ENCODE measurements around the gene P3H4.

The P3H4 gene

DNA sequence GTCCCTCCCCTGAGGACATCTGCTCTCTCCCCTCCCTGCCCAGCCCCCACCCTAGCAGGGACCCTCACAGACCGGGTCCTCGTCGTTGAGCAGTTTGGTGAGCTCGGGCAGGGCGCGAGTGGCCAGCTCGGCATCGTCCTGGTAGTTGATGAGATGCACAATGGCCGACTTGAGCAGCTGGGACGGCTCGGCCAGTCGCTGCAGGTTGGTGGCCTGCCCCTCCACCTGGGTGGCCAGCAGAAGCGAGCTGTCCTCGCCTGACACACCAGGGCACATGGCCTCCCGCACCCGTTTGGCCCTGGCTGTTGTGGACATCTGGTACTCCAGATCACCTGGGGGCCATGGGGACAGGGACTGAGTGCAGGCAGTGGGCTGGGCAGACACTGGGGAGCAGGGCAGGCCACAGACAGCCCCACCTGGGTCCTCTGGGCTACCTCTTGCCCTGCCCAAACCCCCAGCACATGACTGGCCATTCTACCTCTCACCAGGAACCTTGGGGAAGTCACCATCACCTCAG lies 42.3 kb downstream of the P3H4 start:
- no peak for DNase-seq

DNA sequence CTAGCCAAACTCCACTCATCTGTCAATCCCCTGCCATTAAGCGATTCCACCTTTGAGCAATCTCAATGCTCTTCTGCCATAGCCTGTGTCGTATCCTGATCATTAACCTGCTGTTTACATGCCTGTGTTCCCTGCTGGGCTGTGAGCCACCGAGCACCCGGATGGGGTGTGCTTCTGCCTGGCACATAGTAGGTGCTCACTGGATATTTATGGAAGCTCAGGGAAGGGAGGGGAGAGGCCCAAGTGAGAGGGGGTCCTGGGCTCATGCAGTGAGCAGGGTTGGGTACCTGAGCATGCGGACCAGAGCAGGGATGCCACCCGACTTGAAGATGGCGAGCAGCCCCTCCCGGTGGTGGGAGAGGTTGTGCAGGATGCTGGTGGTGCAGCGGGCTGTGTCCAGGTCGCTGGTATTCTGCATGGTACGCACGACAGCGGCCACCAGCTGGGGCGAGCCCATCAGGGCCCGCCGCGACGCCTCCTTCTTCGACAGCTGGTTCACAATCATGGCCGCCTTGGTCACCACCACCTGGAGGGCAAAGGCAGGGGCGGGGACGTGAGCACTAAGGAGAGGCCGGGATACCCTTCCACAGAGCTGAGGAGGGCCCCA lies 43.0 kb downstream of the P3H4 start:
- DNase-seq: no peak

DNA sequence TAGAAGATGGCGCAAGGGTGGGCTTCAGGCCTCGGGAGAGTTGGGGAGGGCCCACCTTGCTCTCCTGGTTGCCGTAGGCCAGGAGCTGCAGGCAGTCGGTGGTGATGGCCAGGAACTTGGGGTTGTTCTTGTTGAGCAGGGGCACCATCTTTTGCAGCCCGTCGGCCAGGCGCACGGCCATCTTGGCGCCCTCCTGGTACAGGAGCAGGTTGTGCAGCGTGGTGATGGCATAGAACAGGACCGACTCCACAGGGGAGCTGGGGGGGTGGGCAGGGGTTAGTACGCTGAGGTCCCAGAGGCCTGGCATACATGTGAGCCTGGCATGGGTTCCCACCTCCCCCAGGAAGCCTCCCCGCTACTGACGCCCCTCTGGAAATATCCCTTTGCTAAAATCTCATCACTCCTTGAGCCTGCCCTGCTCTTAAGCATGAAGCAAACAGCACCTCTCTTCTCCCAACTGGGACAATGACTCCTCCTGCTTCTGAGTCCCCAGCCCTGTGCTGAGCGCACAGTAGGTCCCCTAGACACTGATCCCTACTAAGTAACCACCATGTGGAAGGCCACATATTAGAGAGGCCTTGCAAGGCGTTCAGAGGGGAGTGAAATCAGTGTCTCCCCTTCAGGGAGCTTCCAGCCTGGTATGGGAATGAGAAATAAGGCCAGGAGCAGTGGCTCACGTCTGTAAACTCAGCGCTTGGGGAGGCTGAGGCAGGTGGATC lies 44.3 kb downstream of the P3H4 start:
- no peak for DNase-seq

DNA sequence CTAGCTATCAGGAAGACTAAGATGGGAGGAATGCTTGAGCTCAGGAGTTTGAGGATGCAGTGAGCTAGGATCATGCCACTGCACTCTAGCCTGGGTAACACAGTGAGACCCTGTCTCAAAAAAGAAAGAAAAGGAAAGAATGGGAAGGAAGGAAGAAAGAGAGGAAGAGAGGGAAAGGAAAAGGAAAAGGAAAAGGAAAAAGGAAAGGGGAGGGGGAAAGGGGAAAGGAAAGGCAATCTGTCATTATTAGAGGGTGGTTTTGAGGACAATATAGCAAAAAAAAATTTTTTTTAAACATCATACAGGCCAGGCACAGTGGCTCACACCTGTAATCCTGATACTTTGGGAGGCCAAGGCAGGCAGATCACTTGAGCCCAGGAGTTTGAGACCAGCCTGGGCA lies 45.6 kb downstream of the P3H4 start:
- DNase-seq: no peak

DNA sequence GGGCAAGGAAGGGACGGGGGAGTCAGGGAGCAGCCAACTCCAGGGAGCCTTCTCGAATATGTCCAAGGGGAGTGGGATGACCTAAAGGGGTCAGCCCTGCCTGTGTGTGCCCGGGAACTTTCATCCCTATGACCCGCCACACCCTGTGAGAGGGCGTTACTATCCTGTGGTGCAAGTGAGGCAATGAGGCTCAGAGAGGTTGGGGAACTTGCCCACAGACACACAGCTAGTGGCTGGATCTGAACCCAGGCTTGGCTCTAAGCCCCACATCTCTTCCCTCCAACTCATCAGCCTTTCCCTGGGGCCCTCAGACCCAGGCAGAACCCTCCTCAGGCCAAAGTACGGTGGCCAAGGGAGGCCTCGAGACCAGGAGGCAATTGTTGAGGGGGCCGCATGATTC lies 48.4 kb downstream of the P3H4 start:
- DNase-seq: no peak

DNA sequence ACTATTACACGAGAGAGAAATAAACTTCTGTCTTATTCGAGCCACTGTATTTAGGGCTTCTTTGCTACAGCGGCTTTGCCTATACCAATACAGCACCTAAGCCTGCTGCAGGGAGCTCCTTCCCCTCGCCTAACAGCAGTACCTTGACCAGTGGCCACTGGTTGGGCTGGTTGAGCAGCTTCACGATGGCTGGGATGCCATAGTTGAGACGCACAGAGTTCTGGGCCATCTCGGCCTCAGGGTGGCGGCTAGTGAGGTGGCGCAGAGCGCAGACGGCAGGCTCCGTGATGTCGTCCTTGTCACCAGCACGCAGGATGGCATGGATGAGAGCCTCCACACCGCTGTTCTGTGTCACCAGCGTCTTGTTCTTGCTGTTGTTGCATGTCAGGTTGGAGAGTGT lies 48.9 kb downstream of the P3H4 start:
- no peak for DNase-seq

DNA sequence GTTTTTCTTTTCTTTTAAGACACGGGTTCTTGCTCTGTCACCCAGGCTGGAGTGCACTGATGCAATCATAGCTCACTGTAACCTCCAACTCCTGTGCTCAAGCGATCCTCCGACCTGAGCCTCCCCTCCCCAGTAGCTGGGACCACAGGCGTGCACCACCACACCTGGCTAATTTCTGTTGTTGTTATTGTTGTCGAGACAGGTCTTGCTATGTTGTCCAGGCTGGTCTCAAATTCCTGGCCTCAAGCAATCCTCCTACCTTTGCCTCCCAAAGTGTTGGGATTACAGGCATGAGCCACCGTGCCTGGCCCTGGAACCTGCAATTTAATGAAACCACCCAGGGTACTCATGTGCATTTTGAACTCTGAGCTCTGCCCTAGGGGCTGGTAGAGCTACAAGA lies 49.4 kb downstream of the P3H4 start:
- no peak for DNase-seq

DNA sequence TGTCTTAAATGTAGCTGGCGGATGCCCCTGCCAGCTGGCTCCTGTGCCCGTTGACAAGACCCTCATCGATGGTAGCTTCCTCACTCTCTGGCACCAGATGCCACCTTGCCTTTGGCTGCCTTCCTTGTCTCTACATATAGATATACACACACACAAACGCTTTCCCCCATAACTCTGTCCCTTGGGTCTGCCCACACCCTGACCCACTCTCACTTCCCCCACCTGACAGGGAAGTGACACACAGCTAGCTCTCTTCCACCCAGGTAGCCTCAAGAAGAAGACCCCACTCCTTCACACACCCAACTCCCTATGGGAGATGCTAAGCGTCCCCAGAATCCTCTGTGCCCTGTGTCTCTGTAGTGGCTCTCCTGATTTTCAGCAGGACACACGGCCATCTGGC lies 50.9 kb downstream of the P3H4 start:
- no peak for DNase-seq

DNA sequence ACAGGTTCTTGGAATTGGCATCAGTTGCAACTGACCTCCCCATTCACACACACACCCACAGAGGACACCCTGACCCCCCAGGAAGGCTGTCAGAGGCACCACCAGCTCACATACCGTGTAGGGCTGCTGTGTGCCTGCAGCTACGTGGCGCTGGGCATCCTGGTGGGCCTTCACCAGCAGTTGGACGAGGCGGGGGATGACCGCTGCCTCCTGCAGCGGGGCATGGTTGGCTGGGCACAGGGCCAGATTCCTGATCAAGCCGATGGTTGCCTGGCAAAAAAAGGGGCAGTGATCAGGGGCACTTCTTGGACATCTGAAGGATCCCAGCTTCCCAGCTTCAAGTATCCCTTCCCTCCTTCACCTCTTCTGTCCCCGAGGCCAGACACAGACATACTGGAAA lies 53.1 kb downstream of the P3H4 start:
- DNase-seq: no peak

DNA sequence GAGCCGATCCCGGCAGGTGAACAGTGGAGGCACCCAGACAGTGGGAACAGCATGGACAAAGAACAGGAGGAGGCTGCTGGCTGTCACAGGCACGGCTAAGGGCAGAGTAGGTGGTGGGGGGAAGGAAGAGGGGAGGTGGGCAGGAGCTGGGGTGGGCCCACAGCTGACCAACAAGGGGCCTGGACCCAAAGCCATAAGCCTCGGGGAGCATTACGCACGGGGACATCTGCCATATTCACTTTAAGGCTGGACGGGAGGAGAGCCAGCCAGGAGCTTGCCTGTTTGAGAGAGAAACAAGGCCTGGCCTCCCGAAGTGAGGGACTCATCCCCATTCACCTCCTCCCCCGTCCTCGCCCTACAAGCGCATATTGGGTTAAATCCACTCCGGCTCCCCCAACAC lies 57.7 kb downstream of the P3H4 start:
- DNase-seq: no peak
